ENCODE measurements around the gene CTSS.
A peak's percentile ranks its signal among the peaks of the same experiment; 100 is the strongest.
"Not testable (repeated sequence)": the region's sequence is repeated elsewhere in the genome, so short reads cannot be mapped to it uniquely, and the experiment has no call there.

The CTSS gene

GRCh38 chr1:150765296-150765976 lies at the start of gene CTSS:
TSS of gene CTSS (minus strand) at chr1:150765778. CDS start at chr1:150764763, 1,015 bp downstream.
- no peak for DNase-seq

GRCh38 chr1:150813028-150813707 lies 47.6 kb upstream of the CTSS start:
- peak in 14 of 56 donors; percentile 2 to 34 (median 7) for DNase-seq

- no peak for DNase-seq
These were observed 45.5 kb upstream of the CTSS start for GRCh38 chr1:150810958-150811659.

- no peak for DNase-seq
These were observed 44.1 kb upstream of the CTSS start for GRCh38 chr1:150809651-150810050.

GRCh38 chr1:150808846-150809245 lies 43.3 kb upstream of the CTSS start:
- DNase-seq, result no peak

GRCh38 chr1:150808121-150808520 lies 42.5 kb upstream of the CTSS start, which contains the start of gene CTSK:
TSS of gene CTSK (minus strand) at chr1:150808260. CDS start at chr1:150806805, 1,455 bp downstream.
- DNase-seq, result peak in 2 of 56 donors; percentile 0 to 3

- DNase-seq, result no peak
These were observed 41.9 kb upstream of the CTSS start for GRCh38 chr1:150807249-150808023.

GRCh38 chr1:150805899-150806298 lies 40.3 kb upstream of the CTSS start:
- DNase-seq, result no peak

- no peak for DNase-seq
These were observed 39.1 kb upstream of the CTSS start for GRCh38 chr1:150804671-150805070.

GRCh38 chr1:150799089-150799488 lies 33.5 kb upstream of the CTSS start:
- no peak for DNase-seq

GRCh38 chr1:150798525-150798924 lies 32.9 kb upstream of the CTSS start:
- no peak for DNase-seq

GRCh38 chr1:150796374-150796773 lies 30.8 kb upstream of the CTSS start:
- no peak for DNase-seq

GRCh38 chr1:150793778-150794177 lies 28.2 kb upstream of the CTSS start:
- not testable (repeated sequence) for DNase-seq

- DNase-seq, result no peak
These were observed 27.6 kb upstream of the CTSS start for GRCh38 chr1:150793221-150793620.

- no peak for DNase-seq
These were observed 26.0 kb upstream of the CTSS start for GRCh38 chr1:150791585-150791984.

GRCh38 chr1:150789396-150789795 lies 23.8 kb upstream of the CTSS start:
- DNase-seq, result peak in 2 of 56 donors; percentile 3 to 5

- no peak for DNase-seq
These were observed 23.4 kb upstream of the CTSS start for GRCh38 chr1:150788946-150789345.

- no peak for DNase-seq
These were observed 21.9 kb upstream of the CTSS start for GRCh38 chr1:150787455-150787854.

- DNase-seq, result no peak
These were observed 14.9 kb upstream of the CTSS start for GRCh38 chr1:150780510-150780909.

GRCh38 chr1:150778409-150778808 lies 12.8 kb upstream of the CTSS start:
- DNase-seq, result no peak

- DNase-seq, result no peak
These were observed 12.0 kb upstream of the CTSS start for GRCh38 chr1:150777544-150777943.

All from amygdala (tissue), 56 donors.